Activated B cell treated with CpG ODN at 0.5 μM for 24 hours (primary cell): ENCODE data around the gene THSD7A. TPM values are rescaled to one million over a fixed set of nuclear protein-coding genes. Genes with fewer than 3 reads are reported as not detected.

ENCODE experiments used
- ATAC-seq: fragments of 200-7000 bp; cut with Tn5 transposase; one replicate; pipeline ENCODE4 v1.10.0; 2021; ENCODE audit warnings: low read depth, mild to moderate bottlenecking, moderate library complexity
- CTCF ChIA-PET: fragments of 350-600 bp; sonication (Branson Sonifier 250); formaldehyde crosslinking; loops from one replicate; lab custom pipeline; 2021; ENCODE audit warnings: antibody characterized with exemption; lab: Charles Lee
- POLR2A ChIA-PET: fragments of 350-600 bp; sonication (Branson Sonifier 250); formaldehyde crosslinking; loops from one replicate; lab custom pipeline; 2021; ENCODE audit warnings: antibody characterized with exemption; lab: Charles Lee
- DNase-seq: peaks from one replicate; pipeline ENCODE4 v3.0.0; 2022
- H3K27ac Mint-ChIP-seq: one replicate; pipeline ENCODE4 v1.8.0; 2020; ENCODE audit warnings: mixed read lengths
- H3K27me3 Mint-ChIP-seq: one replicate; pipeline ENCODE4 v1.8.0; 2021; ENCODE audit warnings: mixed read lengths
- H3K36me3 Mint-ChIP-seq: one replicate; pipeline ENCODE4 v1.8.0; 2021; ENCODE audit warnings: low read depth, mixed read lengths
- H3K4me1 Mint-ChIP-seq: one replicate; pipeline ENCODE4 v1.8.0; 2021; ENCODE audit warnings: mixed read lengths
- H3K4me3 Mint-ChIP-seq: one replicate; pipeline ENCODE4 v1.8.0; 2020; ENCODE audit warnings: mild to moderate bottlenecking, mixed read lengths
- H3K9me3 Mint-ChIP-seq: one replicate; pipeline ENCODE4 v1.8.0; 2020; ENCODE audit warnings: mixed read lengths
- intact Hi-C: fragments of 100-400 bp; cut with micrococcal nuclease; formaldehyde crosslinking; loops from one replicate; pipeline ENCODE4 v1.15.1; 2024
- total RNA-seq: library from RNA; stranded (reverse); gene quantifications from 2 replicates; pipeline ENCODE4 v1.2.3, GENCODE V29; 2022
- TF ChIP-seq, protein P1 (sequence below): fragments of 200-600 bp; IDR thresholded peaks from one replicate; pipeline ENCODE4 v1.8.0; 2022; ENCODE audit warnings: antibody characterized with exemption, mild to moderate bottlenecking

Gene THSD7A
- total RNA-seq, 1 donor from 2014 or later: not detected

DNA sequence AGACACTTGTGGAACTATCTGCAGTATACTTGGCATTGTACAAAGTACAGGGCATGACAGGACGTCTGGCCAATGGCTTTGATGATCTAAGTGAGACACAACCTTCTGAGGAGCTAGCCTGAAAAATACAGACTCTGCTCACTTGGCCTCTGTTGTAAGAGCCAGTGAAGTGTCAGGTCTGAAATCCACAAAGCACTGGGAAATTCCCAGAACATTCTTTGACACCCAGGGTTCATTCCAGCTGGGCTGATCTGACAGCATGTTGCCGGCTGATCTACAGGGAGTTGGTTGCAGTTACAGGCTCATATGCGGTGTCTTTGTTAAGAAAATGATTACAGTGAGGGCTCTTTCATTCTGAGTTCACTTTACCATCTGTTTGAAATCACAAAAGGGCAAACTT lies 503.7 kb downstream of the THSD7A start:
- Mint-ChIP-seq H3K4me1 (no peaks in the 10 kb centered on the region), H3K27ac (no peak overlapping the region), H3K27me3 (no peaks in the 10 kb centered on the region), H3K9me3 (peaks cover 4% of the 10 kb centered on the region), H3K36me3 (no peaks in the 10 kb centered on the region), H3K4me3 (no peak overlapping the region)
- ChIA-PET CTCF (no interaction called here), POLR2A (no interaction called here)
- TF ChIP-seq, protein P1, sequence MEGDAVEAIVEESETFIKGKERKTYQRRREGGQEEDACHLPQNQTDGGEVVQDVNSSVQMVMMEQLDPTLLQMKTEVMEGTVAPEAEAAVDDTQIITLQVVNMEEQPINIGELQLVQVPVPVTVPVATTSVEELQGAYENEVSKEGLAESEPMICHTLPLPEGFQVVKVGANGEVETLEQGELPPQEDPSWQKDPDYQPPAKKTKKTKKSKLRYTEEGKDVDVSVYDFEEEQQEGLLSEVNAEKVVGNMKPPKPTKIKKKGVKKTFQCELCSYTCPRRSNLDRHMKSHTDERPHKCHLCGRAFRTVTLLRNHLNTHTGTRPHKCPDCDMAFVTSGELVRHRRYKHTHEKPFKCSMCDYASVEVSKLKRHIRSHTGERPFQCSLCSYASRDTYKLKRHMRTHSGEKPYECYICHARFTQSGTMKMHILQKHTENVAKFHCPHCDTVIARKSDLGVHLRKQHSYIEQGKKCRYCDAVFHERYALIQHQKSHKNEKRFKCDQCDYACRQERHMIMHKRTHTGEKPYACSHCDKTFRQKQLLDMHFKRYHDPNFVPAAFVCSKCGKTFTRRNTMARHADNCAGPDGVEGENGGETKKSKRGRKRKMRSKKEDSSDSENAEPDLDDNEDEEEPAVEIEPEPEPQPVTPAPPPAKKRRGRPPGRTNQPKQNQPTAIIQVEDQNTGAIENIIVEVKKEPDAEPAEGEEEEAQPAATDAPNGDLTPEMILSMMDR: no peak
- intact Hi-C loops: no loop called here
- ATAC-seq: no peak
- no peak for DNase-seq

DNA sequence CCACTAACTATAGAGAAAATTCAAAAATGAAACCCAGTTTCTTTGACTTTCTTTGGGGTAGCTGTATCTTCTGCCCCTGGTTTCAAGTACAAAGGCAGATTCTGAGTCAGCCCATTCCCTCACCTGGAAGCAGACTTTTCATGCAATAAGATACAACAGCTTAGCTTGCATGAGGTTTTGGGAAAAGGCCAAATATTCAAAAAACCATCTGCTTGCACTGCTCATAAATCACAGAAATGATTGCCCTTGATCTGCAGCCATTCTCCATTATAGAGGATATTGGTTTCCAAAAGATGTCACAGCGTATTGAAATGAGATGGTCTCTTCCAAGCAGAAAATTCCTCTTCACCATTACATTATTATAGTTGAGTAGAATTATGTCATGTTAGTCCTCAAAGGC lies 504.4 kb downstream of the THSD7A start:
- POLR2A ChIA-PET: no interaction called here
- intact Hi-C loops: no loop called here
- H3K27me3 Mint-ChIP-seq: no peaks in the 10 kb centered on the region
- H3K27ac Mint-ChIP-seq: no peak overlapping the region
- no peak overlapping the region for H3K4me3 Mint-ChIP-seq
- CTCF ChIA-PET: no interaction called here
- H3K4me1 Mint-ChIP-seq: no peaks in the 10 kb centered on the region
- DNase-seq (no peak), ATAC-seq (no peak)
- TF ChIP-seq, protein P1: no peak
- H3K36me3 Mint-ChIP-seq: no peaks in the 10 kb centered on the region
- H3K9me3 Mint-ChIP-seq: peaks cover 4% of the 10 kb centered on the region
